HEK293 (cell line): ENCODE data around the gene HOXA3.

ENCODE experiments used
- ELK4 ChIP-seq: IDR thresholded peaks from 2 replicates; pipeline ENCODE4 v1.6.1; 2011; ENCODE audit warnings: mild to moderate bottlenecking, low read depth, low read length, borderline replicate concordance
- HOXC10 ChIP-seq: sonication (generic); formaldehyde crosslinking; IDR thresholded peaks from 2 replicates; pipeline ENCODE4 v1.8.1; 2023; ENCODE audit warnings: mild to moderate bottlenecking, missing genetic modification reagents
- PRDM1 ChIP-seq: fragments of 450-650 bp; formaldehyde crosslinking; IDR thresholded peaks from 2 replicates; pipeline ENCODE4; 2016; ENCODE audit warnings: missing biosample characterization, missing genetic modification characterization
- SALL2 ChIP-seq: fragments of 450-650 bp; formaldehyde crosslinking; IDR thresholded peaks from 2 replicates; pipeline ENCODE4 v1.5.0; 2017; ENCODE audit warnings: missing biosample characterization, mild to moderate bottlenecking, missing genetic modification characterization, borderline replicate concordance
- SCRT2 ChIP-seq: fragments of 450-650 bp; formaldehyde crosslinking; IDR thresholded peaks from 2 replicates; pipeline ENCODE4 v1.5.1; 2016; ENCODE audit warnings: missing biosample characterization, missing genetic modification characterization
- ZBTB26 ChIP-seq: fragments of 450-650 bp; formaldehyde crosslinking; optimal IDR thresholded peaks from 2 replicates; pipeline ENCODE3; 2016; ENCODE audit warnings: missing biosample characterization, mild to moderate bottlenecking, missing genetic modification characterization
- ZBTB48 ChIP-seq: fragments of 450-650 bp; formaldehyde crosslinking; IDR thresholded peaks from 2 replicates; pipeline ENCODE4 v1.5.1; 2016; ENCODE audit warnings: missing biosample characterization, missing genetic modification characterization
- ZBTB8A ChIP-seq: fragments of 450-650 bp; formaldehyde crosslinking; IDR thresholded peaks from 2 replicates; pipeline ENCODE4 v1.5.1; 2016; ENCODE audit warnings: missing biosample characterization, missing genetic modification characterization
- ZFP3 ChIP-seq: fragments of 450-650 bp; formaldehyde crosslinking; IDR thresholded peaks from 2 replicates; pipeline ENCODE4 v1.5.1; 2016; ENCODE audit warnings: low read depth, missing biosample characterization, missing genetic modification characterization
- ZFP37 ChIP-seq: fragments of 450-650 bp; formaldehyde crosslinking; IDR thresholded peaks from 2 replicates; pipeline ENCODE4 v1.5.1; 2016; ENCODE audit warnings: missing biosample characterization, missing genetic modification characterization
- ZNF112 ChIP-seq: fragments of 450-650 bp; formaldehyde crosslinking; IDR thresholded peaks from 2 replicates; pipeline ENCODE4 v1.5.0; 2017; ENCODE audit warnings: missing biosample characterization, missing genetic modification characterization
- ZNF132 ChIP-seq: fragments of 450-650 bp; formaldehyde crosslinking; IDR thresholded peaks from 2 replicates; pipeline ENCODE4 v1.5.1; 2017; ENCODE audit warnings: missing biosample characterization, missing genetic modification characterization, borderline replicate concordance
- ZNF133 ChIP-seq: fragments of 450-650 bp; formaldehyde crosslinking; IDR thresholded peaks from 2 replicates; pipeline ENCODE4 v1.5.1; 2016; ENCODE audit warnings: missing biosample characterization, missing genetic modification characterization
- ZNF138 ChIP-seq: fragments of 450-650 bp; formaldehyde crosslinking; IDR thresholded peaks from 2 replicates; pipeline ENCODE4 v1.5.1; 2016; ENCODE audit warnings: missing biosample characterization, missing genetic modification characterization, borderline replicate concordance
- ZNF140 ChIP-seq: fragments of 450-650 bp; formaldehyde crosslinking; IDR thresholded peaks from 2 replicates; pipeline ENCODE4 v1.5.1; 2016; ENCODE audit warnings: missing biosample characterization, missing genetic modification characterization
- ZNF175 ChIP-seq: fragments of 450-650 bp; formaldehyde crosslinking; IDR thresholded peaks from 2 replicates; pipeline ENCODE4 v1.5.1; 2016; ENCODE audit warnings: missing biosample characterization, missing genetic modification characterization
- ZNF19 ChIP-seq: fragments of 450-650 bp; formaldehyde crosslinking; IDR thresholded peaks from 2 replicates; pipeline ENCODE4; 2016; ENCODE audit warnings: missing biosample characterization, missing genetic modification characterization, low read depth
- ZNF223 ChIP-seq: fragments of 450-650 bp; formaldehyde crosslinking; IDR thresholded peaks from 2 replicates; pipeline ENCODE4 v1.5.1; 2016; ENCODE audit warnings: missing biosample characterization, missing genetic modification characterization
- ZNF266 ChIP-seq: fragments of 450-650 bp; formaldehyde crosslinking; IDR thresholded peaks from 2 replicates; pipeline ENCODE4 v1.5.1; 2016; ENCODE audit warnings: missing biosample characterization, missing genetic modification characterization, low read depth
- ZNF274 ChIP-seq, 2 experiments: fragments of 200-500 bp in 1 of 2; fragments of 450-650 bp in 1 of 2; sonication (Bioruptor generic) in 1 of 2; formaldehyde crosslinking in 1 of 2; IDR thresholded peaks; 2 replicates each; pipeline versions ENCODE4 v1.5.1 to v1.6.1; 2014 to 2016; ENCODE audit warnings: borderline replicate concordance in 1 of 2, inconsistent platforms in 1 of 2, low read length in 1 of 2, missing biosample characterization in 1 of 2, missing genetic modification characterization in 1 of 2
- ZNF292 ChIP-seq: fragments of 450-650 bp; formaldehyde crosslinking; IDR thresholded peaks from 2 replicates; pipeline ENCODE4 v1.5.1; 2016; ENCODE audit warnings: low read depth, missing biosample characterization, missing genetic modification characterization, borderline replicate concordance
- ZNF302 ChIP-seq: fragments of 450-650 bp; formaldehyde crosslinking; IDR thresholded peaks from 2 replicates; pipeline ENCODE4 v1.5.1; 2016; ENCODE audit warnings: missing biosample characterization, missing genetic modification characterization, low read depth
- ZNF37A ChIP-seq: fragments of 450-650 bp; IDR thresholded peaks from 2 replicates; pipeline ENCODE4 v1.5.1; 2018; ENCODE audit warnings: missing biosample characterization, missing genetic modification characterization
- ZNF391 ChIP-seq: fragments of 450-650 bp; formaldehyde crosslinking; IDR thresholded peaks from 2 replicates; pipeline ENCODE4 v1.5.1; 2016; ENCODE audit warnings: low read depth, missing biosample characterization, missing genetic modification characterization, borderline replicate concordance
- ZNF404 ChIP-seq: fragments of 450-650 bp; formaldehyde crosslinking; IDR thresholded peaks from 2 replicates; pipeline ENCODE4 v1.5.1; 2017; ENCODE audit warnings: missing biosample characterization, missing genetic modification characterization
- ZNF416 ChIP-seq: fragments of 450-650 bp; formaldehyde crosslinking; IDR thresholded peaks from 2 replicates; pipeline ENCODE4 v1.5.1; 2016; ENCODE audit warnings: missing biosample characterization, missing genetic modification characterization
- ZNF433 ChIP-seq: fragments of 450-650 bp; formaldehyde crosslinking; IDR thresholded peaks from 2 replicates; pipeline ENCODE4 v1.5.1; 2016; ENCODE audit warnings: missing biosample characterization, missing genetic modification characterization, low read depth
- ZNF555 ChIP-seq: fragments of 450-650 bp; formaldehyde crosslinking; conservative IDR thresholded peaks from 2 replicates; pipeline ENCODE4 v1.5.1; 2017; ENCODE audit warnings: missing biosample characterization, mild to moderate bottlenecking, missing genetic modification characterization, inconsistent platforms
- ZNF561 ChIP-seq: fragments of 450-650 bp; IDR thresholded peaks from 2 replicates; pipeline ENCODE4 v1.5.1; 2018; ENCODE audit warnings: missing biosample characterization, missing genetic modification characterization, borderline replicate concordance
- ZNF571 ChIP-seq: fragments of 450-650 bp; formaldehyde crosslinking; IDR thresholded peaks from 2 replicates; pipeline ENCODE4 v1.5.0; 2017; ENCODE audit warnings: missing biosample characterization, missing genetic modification characterization
- ZNF600 ChIP-seq: fragments of 450-650 bp; formaldehyde crosslinking; IDR thresholded peaks from 2 replicates; pipeline ENCODE4 v1.5.1; 2016; ENCODE audit warnings: missing biosample characterization, missing genetic modification characterization
- ZNF629 ChIP-seq: fragments of 450-650 bp; formaldehyde crosslinking; IDR thresholded peaks from 2 replicates; pipeline ENCODE4 v1.5.1; 2017; ENCODE audit warnings: missing biosample characterization, missing genetic modification characterization
- ZNF658 ChIP-seq: fragments of 450-650 bp; formaldehyde crosslinking; IDR thresholded peaks from 2 replicates; pipeline ENCODE4; 2016; ENCODE audit warnings: missing biosample characterization, missing genetic modification characterization
- ZNF660 ChIP-seq: fragments of 450-650 bp; IDR thresholded peaks from 2 replicates; pipeline ENCODE4 v1.5.1; 2018; ENCODE audit warnings: missing biosample characterization, mild to moderate bottlenecking, missing genetic modification characterization
- ZNF670 ChIP-seq: fragments of 450-650 bp; formaldehyde crosslinking; IDR thresholded peaks from 2 replicates; pipeline ENCODE4 v1.5.1; 2016; ENCODE audit warnings: missing biosample characterization, missing genetic modification characterization, low read depth
- ZNF677 ChIP-seq: fragments of 450-650 bp; IDR thresholded peaks from 2 replicates; pipeline ENCODE4 v1.5.0; 2018; ENCODE audit warnings: missing biosample characterization, mild to moderate bottlenecking, missing genetic modification characterization, moderate library complexity
- ZNF768 ChIP-seq: fragments of 450-650 bp; formaldehyde crosslinking; IDR thresholded peaks from 2 replicates; pipeline ENCODE4 v1.5.1; 2018; ENCODE audit warnings: missing biosample characterization, mild to moderate bottlenecking, missing genetic modification characterization
- ZSCAN18 ChIP-seq: fragments of 450-650 bp; formaldehyde crosslinking; IDR thresholded peaks from 2 replicates; pipeline ENCODE4 v1.5.1; 2016; ENCODE audit warnings: missing biosample characterization, missing genetic modification characterization
- ZXDB ChIP-seq: fragments of 450-650 bp; formaldehyde crosslinking; IDR thresholded peaks from 2 replicates; pipeline ENCODE4 v1.5.1; 2016; ENCODE audit warnings: missing biosample characterization, missing genetic modification characterization

Gene HOXA3

GRCh38 chr7:27165089-27165995 is 13.0 kb upstream of the HOXA3 start, which contains the start of gene HOXA9 (continued):
- no peak for TF ChIP-seq ELK4
- no peak; the same call in 1 of the 2 replicates for TF ChIP-seq ZSCAN18 (tag by site-specific recombination)
- no peak for TF ChIP-seq ZNF133 (tag by site-specific recombination)
- no peak for TF ChIP-seq ZNF112 (tag by site-specific recombination)
- peak; percentile 92 for TF ChIP-seq ZNF391 (tag by site-specific recombination)
- no peak for TF ChIP-seq ZNF19 (tag by site-specific recombination)
- no peak for TF ChIP-seq ZNF140 (tag by site-specific recombination)
- TF ChIP-seq ZNF274 (IDR thresholded peaks at IDR 0.05; ENCODE audit: low read length), result no peak
- no peak for TF ChIP-seq ZNF274 (tag by site-specific recombination; IDR thresholded peaks at IDR 0.05; ENCODE audit: borderline replicate concordance)
- no peak for TF ChIP-seq ZNF571 (tag by site-specific recombination)
- no peak for TF ChIP-seq ZNF677 (tag by site-specific recombination)
- peak; percentile 72; the same call in 1 of the 2 replicates for TF ChIP-seq ZNF223
- TF ChIP-seq ZNF670 (tag by site-specific recombination), result no peak
- TF ChIP-seq ZFP37 (tag by site-specific recombination), result 0 out of 2 replicates have a peak, but pooled peaks have one; percentile 25
- no peak for TF ChIP-seq ZBTB48 (tag by site-specific recombination)
- no peak for TF ChIP-seq ZNF433 (tag by site-specific recombination)
- TF ChIP-seq ZNF660, result no peak
- peak; percentile 73 for TF ChIP-seq ZBTB26 (tag by site-specific recombination)
- no peak for TF ChIP-seq ZNF416
- TF ChIP-seq ZNF292 (tag by site-specific recombination), result no peak
- TF ChIP-seq ZNF138 (tag by site-specific recombination), result no peak
- peak; percentile 78 for TF ChIP-seq ZBTB8A (tag by site-specific recombination)
- no peak for TF ChIP-seq ZNF658
- no peak; the same call in 1 of the 2 replicates for TF ChIP-seq ZFP3
- TF ChIP-seq ZNF132, result no peak
- TF ChIP-seq HOXC10, result no peak
- TF ChIP-seq ZNF175 (tag by site-specific recombination), result no peak
- TF ChIP-seq ZNF629, result peak; percentile 90
- TF ChIP-seq ZNF404 (tag by site-specific recombination), result no peak
- no peak for TF ChIP-seq ZNF768 (tag by site-specific recombination)
- TF ChIP-seq ZNF600 (tag by site-specific recombination), result no peak
- TF ChIP-seq ZNF555 (tag by site-specific recombination), result no peak
- TF ChIP-seq ZXDB (tag by site-specific recombination), result peak; percentile 95
- peak; percentile 90 for TF ChIP-seq ZNF561
- TF ChIP-seq ZNF266, result no peak
- no peak for TF ChIP-seq SALL2
- TF ChIP-seq ZNF302 (tag by site-specific recombination), result peak; percentile 76; the same call in 1 of the 2 replicates
- peak; percentile 58 for TF ChIP-seq SCRT2 (tag by site-specific recombination)
- no peak for TF ChIP-seq PRDM1 (tag by site-specific recombination)
- TF ChIP-seq ZNF37A (tag by site-specific recombination), result no peak
